BE2C (cell line): ENCODE data around the gene PPFIBP2.
"Not testable (repeated sequence)": the region's sequence is repeated elsewhere in the genome, so short reads cannot be mapped to it uniquely, and the experiment has no call there.

Experiments used
- DNase-seq: peaks from one replicate; pipeline ENCODE4 v3.0.0-alpha.2; 2020
- H3K27me3 ChIP-seq: fragments of 250-450 bp; sonication (Bioruptor Pico); 2 replicates; pipeline ENCODE4 v1.5.1; 2020; ENCODE audit warnings: mild to moderate bottlenecking
- H3K36me3 ChIP-seq: fragments of 250-450 bp; sonication (Bioruptor Pico); 2 replicates; pipeline ENCODE4 v1.5.1; 2020; ENCODE audit warnings: mild to moderate bottlenecking
- H3K4me1 ChIP-seq: fragments of 250-450 bp; sonication (Bioruptor Pico); 2 replicates; pipeline ENCODE4 v1.5.1; 2020
- H3K4me3 ChIP-seq: 2 replicates; pipeline ENCODE4 v1.5.1; 2011; ENCODE audit warnings: low read depth, low read length
- H3K9me3 ChIP-seq: fragments of 250-450 bp; sonication (Bioruptor Pico); 2 replicates; pipeline ENCODE4 v1.5.1; 2020
- CTCF ChIP-seq: IDR thresholded peaks from 2 replicates; pipeline ENCODE4 v1.5.1; 2012; ENCODE audit warnings: mild to moderate bottlenecking, low read depth, low read length

Gene PPFIBP2

GRCh38 chr11:7656704-7657103, 142.9 kb downstream of the PPFIBP2 start:
- TF ChIP-seq CTCF, result no peak
- no peaks in the 10 kb centered on the region for H3K36me3 ChIP-seq

GRCh38 chr11:7657306-7658025, 143.7 kb downstream of the PPFIBP2 start:
- TF ChIP-seq CTCF, result peak; percentile 59
- Histone ChIP-seq H3K4me3 (no peak overlapping the region), H3K9me3 (no peaks in the 10 kb centered on the region), H3K27me3 (no peaks in the 10 kb centered on the region), H3K4me1 (peaks cover 6% of the 10 kb centered on the region; the same call in 1 of the 2 replicates), H3K36me3 (no peaks in the 10 kb centered on the region)
- peak; percentile 54 for DNase-seq

More at GRCh38 chr11:7656704-7657103, 142.9 kb downstream of the PPFIBP2 start:
- no peak overlapping the region for H3K4me3 ChIP-seq
- no peak for DNase-seq
- H3K4me1 ChIP-seq, result peaks cover 6% of the 10 kb centered on the region; the same call in 1 of the 2 replicates
- no peaks in the 10 kb centered on the region for H3K27me3 ChIP-seq
- no peaks in the 10 kb centered on the region for H3K9me3 ChIP-seq

GRCh38 chr11:7663531-7663930, 149.7 kb downstream of the PPFIBP2 start:
- not testable (repeated sequence) for DNase-seq, H3K9me3 ChIP-seq, H3K4me1 ChIP-seq, H3K27me3 ChIP-seq, H3K4me3 ChIP-seq, H3K36me3 ChIP-seq

GRCh38 chr11:7664867-7665266, 151.1 kb downstream of the PPFIBP2 start:
- H3K27me3 ChIP-seq, result no peaks in the 10 kb centered on the region
- H3K4me3 ChIP-seq, result no peak overlapping the region
- no peaks in the 10 kb centered on the region for H3K4me1 ChIP-seq
- no peaks in the 10 kb centered on the region for H3K36me3 ChIP-seq
- no peak for TF ChIP-seq CTCF
- no peak for DNase-seq
- H3K9me3 ChIP-seq, result no peaks in the 10 kb centered on the region

- H3K4me3 ChIP-seq, result no peak overlapping the region
- no peaks in the 10 kb centered on the region for H3K9me3 ChIP-seq
These were observed 151.9 kb downstream of the PPFIBP2 start for GRCh38 chr11:7665473-7666291.

More at GRCh38 chr11:7665473-7666291, 151.9 kb downstream of the PPFIBP2 start:
- peak; percentile 78 for TF ChIP-seq CTCF
- Histone ChIP-seq H3K27me3 (no peaks in the 10 kb centered on the region), H3K36me3 (no peaks in the 10 kb centered on the region), H3K4me1 (no peaks in the 10 kb centered on the region)
- DNase-seq, result peak; percentile 76
